Measurements from ENCODE around the gene SIGLEC11.

- TF ChIP-seq EZH2 (IDR thresholded peaks at IDR 0.05; ENCODE audit: low read length, unreplicated experiment) (no peak), CTCF (conservative IDR thresholded peaks at IDR 0.05; ENCODE audit: low read depth, low read length) (no peak)
These were observed 40.8 kb upstream of the SIGLEC11 start for GRCh38 chr19:50001775-50002174.

All from PC-3 (cell line).